ENCODE results near the gene STARD7.

The STARD7 gene

DNA sequence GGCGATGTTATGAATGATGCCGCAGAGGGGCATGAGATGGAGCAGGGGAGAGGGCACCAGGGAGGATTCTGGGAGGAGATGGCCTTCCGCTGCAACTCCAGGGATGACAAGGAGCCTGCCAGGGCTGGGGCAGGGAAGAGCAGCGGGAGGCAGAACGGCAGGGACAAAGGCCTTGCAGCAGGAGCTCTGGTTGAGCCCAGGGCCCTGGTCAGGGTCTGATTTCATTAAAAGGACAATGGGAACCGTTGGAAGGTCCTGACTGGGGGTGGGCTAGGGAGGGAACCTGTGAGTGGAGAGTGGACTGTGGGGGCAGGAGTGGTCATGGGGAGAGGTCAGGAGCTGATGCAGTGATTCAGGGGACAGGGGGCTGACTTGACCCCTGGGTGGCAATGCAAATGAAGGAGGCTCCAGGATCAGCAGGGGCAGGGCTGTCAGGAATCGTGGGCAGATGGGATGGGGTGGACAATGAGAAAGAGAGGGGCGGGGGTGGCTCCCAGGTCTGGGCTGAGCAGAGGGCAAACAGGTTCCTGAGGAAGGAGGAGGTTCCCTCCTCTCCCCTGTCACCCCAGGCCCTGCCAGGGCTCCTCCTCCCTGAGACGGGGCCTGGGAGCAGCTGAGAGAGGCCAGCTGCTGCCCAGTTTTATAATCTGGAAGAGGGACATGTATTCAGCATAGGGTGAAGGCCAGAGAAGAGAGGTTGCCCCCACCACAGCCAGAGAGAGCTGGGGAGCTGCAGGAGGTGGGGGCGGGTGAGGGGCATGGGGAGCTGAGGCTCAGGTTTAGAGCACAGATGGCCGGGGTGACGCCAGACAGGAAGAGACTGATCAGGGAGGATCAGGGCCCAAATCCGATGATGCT is 56.1 kb downstream of the STARD7 start:
- Histone ChIP-seq H3K4me1 (ENCODE audit: insufficient read depth, low read length) (peaks cover 32% of the 10 kb centered on the region), H2AFZ (ENCODE audit: low read depth, low read length) (peak overlapping the region; percentile 1), H3K4me3 (ENCODE audit: low read length) (no peak overlapping the region), H3K9me3 (ENCODE audit: low read length) (no peaks in the 10 kb centered on the region), H3K27me3 (ENCODE audit: insufficient read depth, low read length) (peaks cover 5% of the 10 kb centered on the region), H3K36me3 (ENCODE audit: insufficient read depth, low read length) (no peaks in the 10 kb centered on the region)

DNA sequence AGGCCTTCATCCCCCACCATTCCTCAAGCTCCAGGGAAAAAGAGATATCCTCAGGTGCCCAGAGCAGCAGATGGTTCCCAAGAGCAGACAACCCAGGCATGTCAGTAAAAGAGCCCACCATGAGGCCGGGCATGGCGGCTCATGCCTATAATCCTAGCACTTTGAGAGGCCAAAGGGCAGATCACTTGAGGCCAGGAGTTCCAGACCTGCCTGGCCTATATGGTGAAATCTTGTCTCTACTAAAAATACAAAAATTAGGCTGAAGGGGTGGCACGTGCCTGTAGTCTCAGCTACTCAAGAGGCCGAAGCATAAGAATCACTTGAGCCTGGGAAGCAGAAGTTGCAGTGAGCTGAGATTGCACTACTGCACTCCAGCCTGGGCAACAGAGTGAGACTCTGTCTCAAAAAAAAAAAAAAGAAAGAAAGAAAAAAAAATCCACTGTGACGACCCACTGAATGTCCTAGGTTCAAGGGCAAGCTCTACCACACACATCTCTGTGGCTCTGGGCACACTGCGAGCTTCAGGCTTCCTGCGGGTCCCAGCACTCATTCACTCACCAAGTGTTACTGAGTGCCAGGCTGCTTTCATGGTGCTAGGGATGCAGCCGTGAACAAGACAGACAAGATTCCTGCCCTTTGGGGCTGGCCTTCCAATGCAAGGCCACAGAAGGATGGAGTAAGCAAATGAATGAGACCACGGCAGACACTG is 56.9 kb downstream of the STARD7 start:
- Histone ChIP-seq H2AFZ (ENCODE audit: low read depth, low read length) (no peak overlapping the region), H3K27me3 (ENCODE audit: insufficient read depth, low read length) (peaks cover 13% of the 10 kb centered on the region), H3K4me3 (ENCODE audit: low read length) (no peak overlapping the region), H3K4me1 (ENCODE audit: insufficient read depth, low read length) (peaks cover 33% of the 10 kb centered on the region), H3K9me3 (ENCODE audit: low read length) (no peaks in the 10 kb centered on the region), H3K36me3 (ENCODE audit: insufficient read depth, low read length) (no peaks in the 10 kb centered on the region)

DNA sequence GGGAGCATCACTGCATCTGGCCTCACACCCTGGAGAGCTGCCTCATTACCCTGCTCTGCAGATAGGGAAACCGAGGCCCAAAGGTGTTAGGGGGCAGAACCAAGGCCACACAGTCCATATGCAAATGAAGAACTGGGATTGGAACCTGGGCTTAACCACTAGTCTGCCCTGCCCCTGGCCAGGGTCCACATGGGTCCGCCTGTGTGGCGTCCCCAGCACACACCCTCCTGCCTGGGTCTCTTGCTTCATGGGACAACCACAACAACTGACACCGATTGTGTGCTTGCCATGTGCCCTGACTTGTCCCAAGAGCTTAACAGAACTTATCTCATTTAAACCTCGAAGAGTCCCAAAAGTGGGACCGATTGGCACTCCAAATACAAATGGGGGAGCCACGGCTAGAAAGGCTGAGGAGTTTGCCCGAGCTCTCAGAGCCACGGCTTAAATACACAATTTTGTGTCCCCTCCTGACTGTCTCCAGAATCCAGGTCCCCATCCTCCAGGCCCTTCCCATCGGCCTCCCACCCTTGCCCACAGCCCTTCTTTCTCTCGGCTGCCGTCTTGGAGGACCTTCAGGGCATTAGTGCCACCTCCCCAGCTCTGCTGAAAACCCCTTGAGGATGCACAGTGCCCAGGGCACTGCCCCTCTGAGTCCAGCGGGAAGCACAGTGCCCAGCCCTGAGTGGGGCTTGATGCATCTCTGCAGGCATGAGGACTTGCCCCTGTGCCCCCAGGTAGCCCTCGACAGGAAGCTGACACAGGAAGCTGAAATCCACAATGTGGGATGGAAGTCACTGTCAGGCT is 57.6 kb downstream of the STARD7 start:
- Histone ChIP-seq H3K36me3 (ENCODE audit: insufficient read depth, low read length) (no peaks in the 10 kb centered on the region), H3K9me3 (ENCODE audit: low read length) (no peaks in the 10 kb centered on the region), H3K4me3 (ENCODE audit: low read length) (no peak overlapping the region), H3K27me3 (ENCODE audit: insufficient read depth, low read length) (peaks cover 20% of the 10 kb centered on the region), H2AFZ (ENCODE audit: low read depth, low read length) (no peak overlapping the region), H3K4me1 (ENCODE audit: insufficient read depth, low read length) (peaks cover 35% of the 10 kb centered on the region)

DNA sequence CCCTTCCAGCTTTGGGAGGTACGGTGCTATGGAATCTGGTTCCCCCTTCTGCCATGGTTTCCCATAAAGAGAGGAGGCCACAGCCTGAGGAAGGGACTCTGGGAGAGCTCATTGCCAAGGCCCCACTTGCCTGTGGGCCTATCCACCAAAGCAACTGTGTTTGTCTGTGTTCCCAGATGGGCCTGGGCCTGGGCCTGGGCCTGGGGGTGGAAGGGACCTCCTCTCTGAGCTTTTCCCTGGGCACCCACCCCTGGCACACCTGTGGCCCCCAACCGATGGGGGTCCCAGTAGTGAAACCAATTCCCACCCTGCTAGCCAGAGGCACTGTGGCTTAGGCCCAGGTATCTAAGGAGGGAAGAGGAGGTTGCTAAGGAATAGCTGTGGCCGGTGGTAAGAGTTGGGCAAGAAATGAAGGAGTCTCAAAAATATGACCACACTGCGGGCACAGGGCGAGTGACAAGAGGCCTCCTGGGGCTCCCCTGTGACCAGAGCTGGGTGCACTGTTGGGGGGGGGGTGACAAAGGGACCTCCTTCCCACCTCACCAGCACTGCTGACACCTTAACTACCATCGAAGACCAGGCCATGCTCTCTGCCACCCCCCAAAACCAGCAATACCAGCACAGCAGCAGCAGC is 58.5 kb downstream of the STARD7 start:
- Histone ChIP-seq H3K36me3 (ENCODE audit: insufficient read depth, low read length) (no peaks in the 10 kb centered on the region), H3K9me3 (ENCODE audit: low read length) (no peaks in the 10 kb centered on the region), H3K4me1 (ENCODE audit: insufficient read depth, low read length) (peaks cover 35% of the 10 kb centered on the region), H3K4me3 (ENCODE audit: low read length) (no peak overlapping the region), H2AFZ (ENCODE audit: low read depth, low read length) (no peak overlapping the region), H3K27me3 (ENCODE audit: insufficient read depth, low read length) (peaks cover 26% of the 10 kb centered on the region)

DNA sequence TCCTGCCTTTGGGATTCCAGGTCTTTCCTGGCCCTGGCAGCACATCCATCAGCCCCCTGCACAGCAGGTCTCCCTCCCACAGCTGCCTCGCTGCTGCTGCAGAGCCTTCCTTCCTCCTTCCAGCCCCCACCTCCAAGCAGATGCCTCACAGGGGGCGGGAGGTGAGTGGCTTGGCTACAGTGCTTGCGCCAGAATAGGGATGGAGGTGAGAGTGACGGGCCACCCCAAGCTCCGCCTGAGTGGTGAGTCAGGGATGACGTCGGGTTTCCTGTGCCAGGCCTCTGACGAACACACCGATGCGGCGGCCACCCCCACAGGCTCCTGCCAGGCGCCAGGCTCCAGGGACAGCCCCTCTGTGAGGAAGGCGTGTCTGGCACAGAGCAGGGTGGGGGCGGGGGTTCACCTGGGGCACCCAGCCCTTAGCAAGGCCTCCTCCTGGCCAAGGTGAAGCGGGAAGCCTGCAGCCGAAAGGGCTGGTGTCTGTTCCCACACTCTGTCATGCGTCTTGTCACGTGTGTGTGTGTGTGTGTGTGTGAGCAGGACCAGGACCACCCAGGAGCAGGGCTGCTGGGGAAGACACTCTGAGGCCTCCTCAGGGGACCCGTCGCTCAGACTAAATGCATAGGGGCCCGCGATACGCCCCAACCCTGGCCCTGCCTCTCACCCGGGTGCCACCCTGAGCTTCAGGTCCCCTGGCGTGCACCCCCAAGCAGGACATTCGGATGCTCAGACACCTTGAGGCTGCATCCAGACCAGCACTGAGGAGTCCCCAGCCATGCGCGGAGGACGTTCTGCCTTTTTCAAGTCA is 60.0 kb downstream of the STARD7 start:
- Histone ChIP-seq H3K27me3 (ENCODE audit: insufficient read depth, low read length) (peaks cover 41% of the 10 kb centered on the region), H3K36me3 (ENCODE audit: insufficient read depth, low read length) (no peaks in the 10 kb centered on the region), H3K4me1 (ENCODE audit: insufficient read depth, low read length) (peaks cover 31% of the 10 kb centered on the region), H2AFZ (ENCODE audit: low read depth, low read length) (no peak overlapping the region), H3K4me3 (ENCODE audit: low read length) (no peak overlapping the region), H3K9me3 (ENCODE audit: low read length) (no peaks in the 10 kb centered on the region)

DNA sequence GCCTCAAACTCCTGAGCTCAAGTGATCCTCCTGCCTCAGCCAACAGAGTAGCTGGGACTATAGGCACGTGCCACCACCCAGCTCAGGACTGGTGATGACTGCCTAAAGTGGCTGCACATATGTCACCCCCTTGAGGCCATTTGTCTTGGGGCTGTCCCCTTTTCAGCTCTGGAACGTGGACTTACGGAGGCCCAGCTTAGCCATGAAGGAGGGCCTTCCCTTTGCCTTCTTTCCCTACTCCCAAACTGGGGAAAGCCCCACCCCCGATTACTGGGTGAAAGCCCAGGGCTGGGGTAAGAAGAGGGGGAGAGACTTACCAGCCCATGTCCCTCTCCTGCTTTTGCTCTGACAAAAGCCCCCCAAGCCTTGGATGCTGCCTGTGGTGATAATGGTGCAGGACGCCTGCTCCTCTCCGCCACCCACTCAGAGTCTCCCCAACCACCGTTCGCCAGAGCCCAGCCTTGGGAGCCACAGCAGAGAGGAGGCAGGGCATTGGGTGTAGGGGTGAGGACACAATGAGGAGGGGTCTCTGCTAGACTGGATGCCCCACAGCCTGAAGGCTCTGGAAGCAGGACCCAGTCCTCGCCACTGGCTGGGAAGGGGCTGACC is 60.9 kb downstream of the STARD7 start:
- Histone ChIP-seq H3K36me3 (ENCODE audit: insufficient read depth, low read length) (no peaks in the 10 kb centered on the region), H3K4me1 (ENCODE audit: insufficient read depth, low read length) (peaks cover 22% of the 10 kb centered on the region), H3K27me3 (ENCODE audit: insufficient read depth, low read length) (peaks cover 45% of the 10 kb centered on the region), H3K9me3 (ENCODE audit: low read length) (no peaks in the 10 kb centered on the region), H3K4me3 (ENCODE audit: low read length) (no peak overlapping the region), H2AFZ (ENCODE audit: low read depth, low read length) (no peak overlapping the region)

DNA sequence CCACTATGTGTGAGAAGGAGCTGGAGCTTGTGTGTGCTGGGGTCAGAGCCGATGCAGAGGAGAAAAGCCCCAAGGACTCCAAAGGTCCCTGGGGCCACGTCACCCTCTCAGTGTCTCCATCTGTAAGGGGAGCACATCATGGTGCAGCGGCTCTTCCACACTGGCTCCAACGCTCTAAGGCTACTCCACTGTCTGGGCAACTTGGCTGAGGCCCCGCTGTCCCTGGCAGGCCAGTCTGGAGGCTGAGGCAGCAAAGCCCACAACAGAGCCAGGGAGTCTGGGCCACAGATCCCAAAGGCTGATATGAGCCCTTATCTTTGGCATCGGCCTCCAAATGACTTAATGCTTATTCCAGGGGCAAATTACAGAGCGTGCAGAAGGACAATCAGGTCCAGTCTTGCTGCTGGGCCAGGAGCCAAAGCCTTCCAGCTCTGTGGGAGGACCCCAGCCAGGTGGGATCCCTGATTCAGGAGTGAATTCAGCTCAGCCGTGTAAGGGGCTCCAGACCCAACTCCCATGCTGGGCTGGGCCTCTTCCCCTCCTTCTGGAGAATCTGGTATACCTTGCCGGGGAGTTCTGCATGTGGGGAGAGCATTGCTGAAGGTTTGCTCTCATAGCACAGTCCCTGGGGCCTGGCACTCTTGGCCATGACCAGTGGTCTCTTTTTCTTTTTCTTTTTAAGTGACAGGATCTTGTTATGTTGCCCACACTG is 61.6 kb downstream of the STARD7 start:
- H3K36me3 ChIP-seq (ENCODE audit: insufficient read depth, low read length), result no peaks in the 10 kb centered on the region
- H3K27me3 ChIP-seq (ENCODE audit: insufficient read depth, low read length), result peaks cover 52% of the 10 kb centered on the region
- peaks cover 15% of the 10 kb centered on the region for H3K4me1 ChIP-seq (ENCODE audit: insufficient read depth, low read length)
- H3K4me3 ChIP-seq (ENCODE audit: low read length), result no peak overlapping the region
- H3K9me3 ChIP-seq (ENCODE audit: low read length), result no peaks in the 10 kb centered on the region
- H2AFZ ChIP-seq (ENCODE audit: low read depth, low read length), result no peak overlapping the region

DNA sequence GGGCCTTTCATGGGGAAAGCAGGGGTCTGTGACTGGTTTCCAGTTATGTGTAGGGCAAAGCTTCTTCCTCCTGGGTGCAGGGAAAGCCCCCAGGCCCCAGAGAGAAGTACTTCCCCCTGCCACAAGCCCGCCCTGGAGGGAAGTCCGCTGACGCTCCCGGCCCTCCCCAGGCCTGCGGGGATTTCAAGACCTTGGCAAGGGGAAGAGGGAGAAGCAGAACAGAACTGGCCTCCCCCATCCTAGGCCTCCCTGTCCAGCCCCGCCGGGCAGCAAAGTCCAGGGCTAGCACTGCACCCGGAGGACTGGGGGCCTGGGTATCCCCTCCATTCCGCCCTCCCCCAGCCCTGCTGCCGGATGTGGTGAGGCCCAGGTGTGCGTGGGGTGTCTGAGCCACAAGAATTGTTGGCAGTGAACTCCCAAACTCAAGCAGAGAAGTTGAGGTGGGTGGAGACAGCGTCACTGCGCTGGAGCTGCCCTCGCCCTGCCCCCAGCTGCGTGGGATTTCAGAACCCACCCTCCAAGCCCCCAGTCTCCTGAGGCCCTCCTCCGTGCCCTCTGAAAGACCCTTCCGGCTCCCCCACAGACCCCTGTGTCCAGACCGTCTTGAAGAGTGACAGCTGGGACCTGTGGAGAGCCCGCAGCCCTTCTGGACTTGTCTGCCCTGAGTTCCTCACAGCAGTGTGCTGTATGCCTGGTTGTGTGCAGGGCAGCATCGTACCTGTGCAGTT is 62.3 kb downstream of the STARD7 start:
- Histone ChIP-seq H3K4me3 (ENCODE audit: low read length) (no peak overlapping the region), H3K27me3 (ENCODE audit: insufficient read depth, low read length) (peaks cover 52% of the 10 kb centered on the region), H2AFZ (ENCODE audit: low read depth, low read length) (no peak overlapping the region), H3K4me1 (ENCODE audit: insufficient read depth, low read length) (peaks cover 13% of the 10 kb centered on the region), H3K9me3 (ENCODE audit: low read length) (no peaks in the 10 kb centered on the region), H3K36me3 (ENCODE audit: insufficient read depth, low read length) (no peaks in the 10 kb centered on the region)

DNA sequence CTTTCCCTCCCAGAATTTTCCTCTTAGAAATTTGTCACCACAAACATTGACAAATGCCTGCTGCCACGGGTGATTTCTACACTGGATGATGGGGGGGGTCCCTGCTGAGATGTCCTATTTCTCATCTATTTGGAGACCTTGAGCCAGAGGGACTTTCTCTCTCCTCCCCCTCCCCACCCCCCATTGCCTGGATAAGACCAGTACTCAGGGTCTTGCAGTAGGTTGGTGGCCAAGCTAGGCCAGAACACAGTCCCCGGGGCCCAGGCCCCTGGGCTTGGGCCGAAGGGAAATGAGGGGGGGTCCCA is 62.8 kb downstream of the STARD7 start:
- Histone ChIP-seq H2AFZ (ENCODE audit: low read depth, low read length) (no peak overlapping the region), H3K4me1 (ENCODE audit: insufficient read depth, low read length) (peaks cover 13% of the 10 kb centered on the region), H3K36me3 (ENCODE audit: insufficient read depth, low read length) (no peaks in the 10 kb centered on the region), H3K27me3 (ENCODE audit: insufficient read depth, low read length) (peaks cover 52% of the 10 kb centered on the region), H3K4me3 (ENCODE audit: low read length) (no peak overlapping the region), H3K9me3 (ENCODE audit: low read length) (no peaks in the 10 kb centered on the region)

DNA sequence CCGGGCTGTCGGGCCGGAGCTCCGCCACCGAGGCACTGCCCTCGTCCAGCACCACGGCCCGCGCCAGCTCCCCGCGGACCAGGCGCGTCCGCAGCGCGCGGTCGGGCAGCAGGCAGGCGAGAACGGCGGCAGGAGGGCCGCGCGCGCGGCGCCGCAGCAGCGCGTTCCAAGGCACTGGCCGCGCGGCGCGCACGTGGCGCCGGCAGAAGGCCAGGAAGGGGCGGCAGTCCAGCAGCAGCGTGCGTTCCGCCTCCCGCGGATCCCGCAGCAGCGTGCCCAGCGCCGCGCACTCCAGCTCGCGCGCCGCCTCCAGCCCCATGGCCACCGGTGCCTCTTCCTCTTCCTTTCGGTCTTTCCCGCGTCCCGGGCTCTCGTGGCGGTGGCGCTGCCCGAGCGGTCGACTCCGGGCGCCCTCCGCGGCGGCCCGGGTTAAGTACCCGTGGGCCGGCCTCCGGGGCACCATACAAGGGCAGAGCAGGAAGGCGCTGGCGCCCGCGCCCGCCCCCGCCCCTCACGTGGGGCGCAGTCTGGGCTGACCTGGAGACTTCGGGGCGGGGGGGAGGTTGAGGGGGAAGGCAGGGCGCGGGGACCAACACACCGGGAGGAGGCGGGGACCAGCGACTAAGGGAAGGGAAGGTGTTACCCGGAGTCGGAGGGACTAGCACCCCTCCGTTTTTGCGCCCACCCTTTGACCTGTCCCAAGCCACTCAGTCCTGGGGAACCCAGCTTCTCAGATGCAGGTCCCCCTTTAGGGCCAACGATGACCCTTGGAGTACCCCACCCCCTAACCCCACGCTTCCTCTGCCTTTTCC is 63.4 kb downstream of the STARD7 start, which contains the start of gene DUSP2:
TSS of gene DUSP2 (minus strand) at position 405 of the 812 bp plus-strand sequence. CDS start at position 319, 86 bp downstream.
- Histone ChIP-seq H3K4me3 (ENCODE audit: low read length) (peak within 1 kb of the TSS; percentile 33), H3K27me3 (ENCODE audit: insufficient read depth, low read length) (peaks cover 52% of the 10 kb centered on the region), H3K9me3 (ENCODE audit: low read length) (no peaks in the 10 kb centered on the region), H3K4me1 (ENCODE audit: insufficient read depth, low read length) (peaks cover 13% of the 10 kb centered on the region), H3K36me3 (ENCODE audit: insufficient read depth, low read length) (no peaks in the 10 kb centered on the region), H2AFZ (ENCODE audit: low read depth, low read length) (peak within 1 kb of the TSS; percentile 54)
